SKM-1 (cell line): ENCODE results near the gene PRR16.

Experiments
- DNase-seq: peaks from one replicate; lab custom pipeline; 2025; ENCODE audit not compliant: unreplicated experiment; lab: John Stamatoyannopoulos, UW

Gene PRR16

GRCh38 chr5:120703918-120704587 lies 240.0 kb downstream of the PRR16 start:
- DNase-seq = no peak

- no peak for DNase-seq
These were observed 242.8 kb downstream of the PRR16 start for GRCh38 chr5:120706877-120707276.

GRCh38 chr5:120717381-120717780 lies 253.3 kb downstream of the PRR16 start:
- no peak for DNase-seq

- no peak for DNase-seq
These were observed 266.1 kb downstream of the PRR16 start for GRCh38 chr5:120730214-120730613.

- no peak for DNase-seq
These were observed 269.9 kb downstream of the PRR16 start for GRCh38 chr5:120734033-120734432.

- no peak for DNase-seq
These were observed 271.0 kb downstream of the PRR16 start for GRCh38 chr5:120735076-120735475.
